GM19467 (cell line): ENCODE data around the gene GIGYF1.
"Not testable (repeated sequence)": the region's sequence is repeated elsewhere in the genome, so short reads cannot be mapped to it uniquely, and the experiment has no call there.

Experiments
- ATAC-seq: cut with Tn5 transposase; IDR thresholded peaks from one replicate; pipeline ENCODE4 v1.9.1; 2021; ENCODE audit warnings: mild to moderate bottlenecking, moderate library complexity; ENCODE audit not compliant: unreplicated experiment

The GIGYF1 gene

GRCh38 chr7:100708395-100708794, 14.3 kb upstream of the GIGYF1 start:
- ATAC-seq, result no peak

GRCh38 chr7:100706672-100707311, 12.7 kb upstream of the GIGYF1 start:
- no peak for ATAC-seq

GRCh38 chr7:100705753-100706671, 12.0 kb upstream of the GIGYF1 start, which contains the start of gene POP7:
Gene POP7, plus strand, starts transcription at chr7:100706121. Its CDS starts 710 bp downstream, at chr7:100706831.
- ATAC-seq, result peak; percentile 87

- ATAC-seq, result peak; percentile 56
Measured at GRCh38 chr7:100705320-100705752, 11.3 kb upstream of the GIGYF1 start.

- ATAC-seq, result not testable (repeated sequence)
Measured at GRCh38 chr7:100701089-100701488, 7.0 kb upstream of the GIGYF1 start.

- no peak for ATAC-seq
Measured at GRCh38 chr7:100699018-100699417, 5.0 kb upstream of the GIGYF1 start.

GRCh38 chr7:100696123-100696521, 2.1 kb upstream of the GIGYF1 start:
- ATAC-seq, result no peak

- peak; percentile 18 for ATAC-seq
Measured at GRCh38 chr7:100693312-100694097, 545 bp downstream of the GIGYF1 start.

GRCh38 chr7:100692578-100692961, 1.5 kb downstream of the GIGYF1 start:
- ATAC-seq, result no peak

- ATAC-seq, result no peak
Measured at GRCh38 chr7:100691676-100692577, 2.1 kb downstream of the GIGYF1 start.

GRCh38 chr7:100689230-100690135, 4.6 kb downstream of the GIGYF1 start:
- no peak for ATAC-seq

- no peak for ATAC-seq
Measured at GRCh38 chr7:100688326-100688860, 5.7 kb downstream of the GIGYF1 start.

GRCh38 chr7:100687751-100688300, 6.2 kb downstream of the GIGYF1 start:
- ATAC-seq, result no peak

GRCh38 chr7:100687261-100687660, 6.8 kb downstream of the GIGYF1 start:
- ATAC-seq, result no peak

- ATAC-seq, result no peak
Measured at GRCh38 chr7:100686822-100687211, 7.2 kb downstream of the GIGYF1 start.

- ATAC-seq, result no peak
Measured at GRCh38 chr7:100686201-100686821, 7.7 kb downstream of the GIGYF1 start.

GRCh38 chr7:100685631-100686145, 8.4 kb downstream of the GIGYF1 start:
- no peak for ATAC-seq

- ATAC-seq, result no peak
Measured at GRCh38 chr7:100685049-100685605, 8.9 kb downstream of the GIGYF1 start.
